ENCODE measurements around the gene SST.

DNA sequence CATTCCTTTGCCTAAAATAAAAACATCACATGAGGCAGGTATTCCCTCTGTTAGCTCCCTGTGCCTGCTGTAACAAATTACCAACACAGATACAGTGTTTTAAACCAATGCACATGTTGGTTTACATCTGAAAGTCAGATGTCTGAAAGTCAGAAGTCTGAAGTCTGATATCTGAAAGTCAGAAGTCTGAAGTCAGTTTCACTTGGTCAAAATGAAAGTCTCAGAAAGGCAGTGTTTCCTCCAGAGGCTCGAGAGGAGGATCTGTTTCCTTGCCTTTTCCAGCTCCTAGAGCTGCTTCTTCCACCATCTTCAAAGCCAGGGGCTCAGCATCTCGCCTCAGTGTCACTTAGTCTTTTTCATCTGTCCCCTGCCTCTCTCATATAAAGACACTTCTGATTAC lies 22.0 kb downstream of the SST start:
- TF ChIP-seq AFF4 (CRISPR knock-in tag; IDR thresholded peaks at IDR 0.05): no peak
- no peak for TF ChIP-seq ATF2 (CRISPR knock-in tag; IDR thresholded peaks at IDR 0.05)
- no peak for TF ChIP-seq ZNF567 (CRISPR knock-in tag; IDR thresholded peaks at IDR 0.05; ENCODE audit: borderline replicate concordance)
- no peak for TF ChIP-seq ZNF382 (CRISPR knock-in tag; IDR thresholded peaks at IDR 0.05; ENCODE audit: borderline replicate concordance)
- no peak for TF ChIP-seq ZNF629 (CRISPR knock-in tag; conservative IDR thresholded peaks at IDR 0.05)
- TF ChIP-seq MXI1 (IDR thresholded peaks at IDR 0.05; ENCODE audit: borderline replicate concordance, low read depth, low read length): no peak

Data from HepG2 (cell line).